Natural killer cell (primary cell): Measurements from ENCODE around the gene E2F6. TPM values are rescaled to one million over a fixed set of nuclear protein-coding genes. Genes with fewer than 3 reads are reported as not detected.

ENCODE experiments used
- ATAC-seq, 3 donors: fragments of 150-1000 bp in 2 of 3; fragments of 200-7000 bp in 1 of 3; cut with Tn5 transposase; 1 replicate in 1 of 3; 2 replicates in 2 of 3; pipeline ENCODE4 v1.10.0; 2021; ENCODE audit warnings: mild to moderate bottlenecking in 2 of 3, moderate library complexity in 2 of 3
- DNase-seq, 2 donors: peaks; one replicate each; pipeline versions ENCODE4 v3.0.0 to v3.0.0-alpha.2; 2013 to 2021; ENCODE audit warnings: mixed read lengths in 1 of 2
- H3K27ac ChIP-seq: one replicate; pipeline ENCODE4 v1.5.1; 2013; ENCODE audit warnings: mild to moderate bottlenecking, low read length
- H3K27me3 ChIP-seq: one replicate; pipeline ENCODE4 v1.6.1; 2013; ENCODE audit warnings: low read length; ENCODE audit not compliant: control insufficient read depth, insufficient read depth
- H3K36me3 ChIP-seq: one replicate; pipeline ENCODE4 v1.6.1; 2013; ENCODE audit warnings: low read length; ENCODE audit not compliant: control insufficient read depth, insufficient read depth
- H3K4me1 ChIP-seq: one replicate; pipeline ENCODE4 v1.6.1; 2013; ENCODE audit warnings: low read length; ENCODE audit not compliant: control insufficient read depth, insufficient read depth
- H3K4me3 ChIP-seq: one replicate; pipeline ENCODE4 v1.5.1; 2013; ENCODE audit warnings: low read length
- H3K9me3 ChIP-seq: one replicate; pipeline ENCODE4 v1.6.1; 2013; ENCODE audit warnings: low read length; ENCODE audit not compliant: control insufficient read depth, insufficient read depth
- H3K27ac Mint-ChIP-seq, 2 donors: one replicate each; pipeline ENCODE4 v1.8.0; 2022; ENCODE audit warnings: mild to moderate bottlenecking in 2 of 2, mixed read lengths in 2 of 2, moderate library complexity in 1 of 2
- H3K27me3 Mint-ChIP-seq, 2 donors: one replicate each; pipeline ENCODE4 v1.8.0; 2022; ENCODE audit warnings: low read depth in 2 of 2, mixed read lengths in 2 of 2
- H3K36me3 Mint-ChIP-seq: one replicate; pipeline ENCODE4 v1.8.0; 2022; ENCODE audit warnings: mixed read lengths
- H3K4me1 Mint-ChIP-seq, 2 donors: one replicate each; pipeline ENCODE4 v1.8.0; 2022; ENCODE audit warnings: mixed read lengths in 2 of 2
- H3K4me3 Mint-ChIP-seq: one replicate; pipeline ENCODE4 v1.8.0; 2022; ENCODE audit warnings: mild to moderate bottlenecking, moderate library complexity, mixed read lengths
- H3K9me3 Mint-ChIP-seq, 2 donors: one replicate each; pipeline ENCODE4 v1.8.0; 2022; ENCODE audit warnings: mixed read lengths in 2 of 2
- CTCF ChIP-seq: fragments of 200-600 bp; IDR thresholded peaks from one replicate; pipeline ENCODE4 v1.8.0; 2022; ENCODE audit warnings: antibody characterized with exemption
- WGBS: methylation state at CpG from one replicate; pipeline ENCODE4 v1.1.7; 2013; ENCODE audit warnings: missing lambda C conversion rate; ENCODE audit not compliant: insufficient coverage; 5-methylcytosine and 5-hydroxymethylcytosine counted together
- intact Hi-C: fragments of 100-400 bp; cut with micrococcal nuclease; formaldehyde crosslinking; loops from one replicate; pipeline ENCODE4 v1.14.2; 2022
- total RNA-seq, 4 donors: library from RNA; stranded (reverse); fragments of 120-200 nt in 1 of 4; gene quantifications; one replicate each; pipeline versions ENCODE4 v1.2.3 to v1.2.4, GENCODE V29; 2013 to 2022

The E2F6 gene
- total RNA-seq, 3 donors from 2014 or later (not counting 1 experiment from before 2014, with no cell fraction given) = 4.6 to 9.6 (median 8.3) TPM

DNA sequence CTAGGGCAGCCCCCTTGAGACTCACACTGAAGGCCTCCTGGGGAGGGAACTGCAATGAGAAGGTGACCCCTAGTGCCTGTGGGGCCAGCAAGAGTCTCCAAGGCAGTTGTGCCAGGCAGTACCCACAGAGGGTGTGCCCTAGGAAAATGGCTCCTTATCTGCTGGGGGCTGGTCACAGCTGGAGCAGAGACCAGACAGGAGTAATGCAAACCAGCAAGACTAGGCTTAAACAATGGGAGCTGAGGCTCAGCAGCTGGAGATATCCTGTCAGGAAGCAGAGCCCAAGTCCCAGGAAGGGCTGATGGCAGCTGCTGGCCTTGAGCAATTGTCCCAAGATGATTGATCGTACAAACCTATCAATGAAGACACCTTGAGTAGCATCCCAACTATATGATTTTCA, 26.8 kb upstream of the E2F6 start:
- intact Hi-C loops = no loop called here
- no peak for TF ChIP-seq CTCF
- no peak for DNase-seq
- no peaks in the 10 kb centered on the region for H3K9me3 Mint-ChIP-seq
- Histone ChIP-seq H3K4me3 (no peak overlapping the region), H3K27me3 (no peaks in the 10 kb centered on the region), H3K27ac (no peak overlapping the region), H3K9me3 (no peaks in the 10 kb centered on the region), H3K4me1 (no peaks in the 10 kb centered on the region), H3K36me3 (no peaks in the 10 kb centered on the region)
- no peaks in the 10 kb centered on the region for H3K36me3 Mint-ChIP-seq
- peaks cover 17 to 28% of the 10 kb centered on the region in 2 donors for H3K27me3 Mint-ChIP-seq
- no peaks in the 10 kb centered on the region for H3K4me1 Mint-ChIP-seq
- ATAC-seq = no peak
- H3K4me3 Mint-ChIP-seq = no peak overlapping the region
- 71% methylated on average over 1 of the region's 1 CpG for WGBS
- no peak overlapping the region for H3K27ac Mint-ChIP-seq

DNA sequence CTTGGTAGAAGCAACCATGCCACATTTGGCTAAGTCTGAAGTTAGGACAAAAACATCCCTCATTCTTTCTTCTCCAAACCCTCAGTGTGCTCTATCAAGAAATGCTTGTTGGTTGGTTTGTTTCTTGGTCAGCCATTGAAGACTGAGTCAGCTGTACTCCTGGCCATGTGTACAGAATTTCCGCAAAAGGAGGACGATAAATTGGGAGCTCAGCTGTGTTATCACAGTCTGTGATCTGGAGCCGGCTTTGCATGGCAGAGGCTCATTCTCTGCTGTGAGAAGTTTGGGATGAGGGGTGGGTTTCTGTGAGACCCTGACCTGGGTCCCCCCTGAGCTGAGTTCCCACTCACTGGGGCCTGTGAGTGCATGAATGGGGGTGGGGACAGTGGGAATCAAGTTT, 26.3 kb upstream of the E2F6 start:
- no peaks in the 10 kb centered on the region for H3K36me3 Mint-ChIP-seq
- WGBS = 90% methylated on average over 3 of the region's 3 CpGs
- no peak overlapping the region for H3K27ac Mint-ChIP-seq

GRCh38 chr2:11491348-11491933, 25.5 kb upstream of the E2F6 start:
- Histone ChIP-seq H3K9me3 (no peaks in the 10 kb centered on the region), H3K4me1 (no peaks in the 10 kb centered on the region), H3K27me3 (no peaks in the 10 kb centered on the region), H3K27ac (no peak overlapping the region), H3K36me3 (no peaks in the 10 kb centered on the region), H3K4me3 (no peak overlapping the region)
- H3K27me3 Mint-ChIP-seq = peaks cover 17 to 19% of the 10 kb centered on the region in 2 donors
- 95% methylated on average over 2 of the region's 3 CpGs for WGBS
- H3K9me3 Mint-ChIP-seq = no peaks in the 10 kb centered on the region
- no peaks in the 10 kb centered on the region for H3K4me1 Mint-ChIP-seq
- H3K36me3 Mint-ChIP-seq = no peaks in the 10 kb centered on the region
- no peak for ATAC-seq
- H3K4me3 Mint-ChIP-seq = no peak overlapping the region
- intact Hi-C loops = no loop called here
- no peak for DNase-seq
- no peak overlapping the region for H3K27ac Mint-ChIP-seq
- TF ChIP-seq CTCF = no peak

More for the DNA sequence above, 26.3 kb upstream of the E2F6 start:
- peaks cover 17 to 23% of the 10 kb centered on the region in 2 donors for H3K27me3 Mint-ChIP-seq
- H3K27ac ChIP-seq = no peak overlapping the region
- no peak for TF ChIP-seq CTCF
- no peaks in the 10 kb centered on the region for H3K27me3 ChIP-seq
- ATAC-seq (no peak), DNase-seq (no peak)
- intact Hi-C loops = no loop called here
- H3K9me3 Mint-ChIP-seq = no peaks in the 10 kb centered on the region
- H3K4me1 ChIP-seq = no peaks in the 10 kb centered on the region
- H3K9me3 ChIP-seq = no peaks in the 10 kb centered on the region
- no peak overlapping the region for H3K4me3 Mint-ChIP-seq
- no peak overlapping the region for H3K4me3 ChIP-seq
- H3K4me1 Mint-ChIP-seq = no peaks in the 10 kb centered on the region
- no peaks in the 10 kb centered on the region for H3K36me3 ChIP-seq

DNA sequence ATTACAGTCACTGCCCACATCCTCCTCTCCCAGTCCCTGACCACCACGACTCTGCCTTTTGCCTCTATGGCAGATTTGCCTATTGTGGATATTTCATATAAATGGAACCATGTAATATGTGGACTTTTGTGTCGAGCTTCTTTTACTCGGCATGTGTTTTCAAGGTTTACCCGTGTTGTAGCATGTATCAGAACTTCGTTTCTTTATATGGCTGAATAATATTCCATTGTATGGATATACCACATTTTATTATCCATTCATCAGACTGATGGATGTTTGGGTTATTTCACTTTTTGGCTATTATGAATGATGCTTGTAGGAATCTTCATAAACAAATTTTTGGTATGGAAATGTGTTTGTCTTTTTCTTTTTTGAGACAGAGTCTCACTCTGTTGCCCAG, 24.2 kb upstream of the E2F6 start:
- peaks cover 17 to 22% of the 10 kb centered on the region in 2 donors for H3K27me3 Mint-ChIP-seq
- H3K9me3 ChIP-seq = no peaks in the 10 kb centered on the region
- ATAC-seq (no peak), DNase-seq (no peak)
- no peak overlapping the region for H3K4me3 ChIP-seq
- WGBS = 95% methylated on average over 2 of the region's 5 CpGs
- H3K27me3 ChIP-seq = peaks cover 4% of the 10 kb centered on the region
- no peak overlapping the region for H3K4me3 Mint-ChIP-seq
- intact Hi-C loops = no loop called here
- no peaks in the 10 kb centered on the region for H3K4me1 Mint-ChIP-seq
- no peaks in the 10 kb centered on the region for H3K9me3 Mint-ChIP-seq
- H3K36me3 Mint-ChIP-seq = no peaks in the 10 kb centered on the region
- no peak overlapping the region for H3K27ac Mint-ChIP-seq
- TF ChIP-seq CTCF = no peak
- H3K27ac ChIP-seq = no peak overlapping the region
- H3K36me3 ChIP-seq = no peaks in the 10 kb centered on the region
- H3K4me1 ChIP-seq = no peaks in the 10 kb centered on the region
